GM19240 (cell line): ENCODE measurements around the gene DDAH2.

Experiments used
- DNase-seq: peaks from one replicate; pipeline ENCODE4 v3.0.0; 2011; ENCODE audit warnings: low spot score; ENCODE audit not compliant: insufficient read length

DDAH2 gene

GRCh38 chr6:31761343-31761742, 32.2 kb upstream of the DDAH2 start:
- no peak for DNase-seq

DNA sequence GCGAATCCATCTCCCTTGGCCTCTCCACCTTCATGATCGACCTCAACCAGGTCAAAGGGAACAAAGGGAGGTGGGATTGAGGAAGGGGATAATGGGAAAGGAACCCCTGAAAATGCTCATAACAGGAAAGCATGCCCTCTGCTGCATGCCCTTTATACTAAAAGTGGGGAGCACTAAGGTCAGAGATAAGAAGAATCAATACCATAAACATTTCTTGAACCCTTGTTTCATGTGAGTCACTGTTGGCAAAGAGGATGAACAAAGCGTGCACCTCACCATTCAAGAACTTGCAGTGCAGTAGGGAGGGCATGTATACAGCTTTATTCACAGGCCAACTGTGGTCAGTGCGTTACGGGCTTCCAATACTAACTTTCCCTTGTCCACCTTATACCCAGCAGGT, 31.7 kb upstream of the DDAH2 start:
- no peak for DNase-seq

GRCh38 chr6:31758281-31758680, 29.2 kb upstream of the DDAH2 start:
- no peak for DNase-seq

GRCh38 chr6:31752739-31753319, 23.7 kb upstream of the DDAH2 start:
- no peak for DNase-seq

DNA sequence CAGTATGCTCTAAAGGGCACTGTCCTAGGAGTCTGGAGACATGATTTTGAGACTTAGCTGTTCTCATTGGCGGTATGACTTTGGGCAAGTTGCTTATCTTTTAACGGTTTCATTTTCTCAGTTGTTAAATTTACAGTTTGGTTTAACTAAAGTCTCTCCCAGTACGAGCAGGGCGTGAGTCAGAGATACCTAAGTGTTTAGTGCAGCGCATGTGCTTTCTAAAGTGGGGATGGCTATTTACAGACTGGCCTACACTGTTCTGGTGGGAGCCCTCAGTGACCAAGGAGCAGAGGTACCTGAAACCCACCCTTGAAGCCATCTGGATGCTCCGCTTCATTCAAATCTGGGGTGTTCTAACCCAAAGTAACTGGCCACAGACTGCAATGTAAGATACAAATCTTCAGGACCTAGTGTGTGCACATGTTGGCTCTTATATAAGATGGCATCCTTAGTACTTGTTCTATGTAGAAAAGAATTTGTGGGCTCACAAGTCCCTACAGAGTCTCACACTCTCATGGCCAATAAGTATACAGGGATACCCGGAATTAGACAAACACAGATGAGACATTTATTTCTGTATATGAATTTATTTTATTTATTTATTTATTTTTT, 21.4 kb upstream of the DDAH2 start:
- DNase-seq = no peak

DNA sequence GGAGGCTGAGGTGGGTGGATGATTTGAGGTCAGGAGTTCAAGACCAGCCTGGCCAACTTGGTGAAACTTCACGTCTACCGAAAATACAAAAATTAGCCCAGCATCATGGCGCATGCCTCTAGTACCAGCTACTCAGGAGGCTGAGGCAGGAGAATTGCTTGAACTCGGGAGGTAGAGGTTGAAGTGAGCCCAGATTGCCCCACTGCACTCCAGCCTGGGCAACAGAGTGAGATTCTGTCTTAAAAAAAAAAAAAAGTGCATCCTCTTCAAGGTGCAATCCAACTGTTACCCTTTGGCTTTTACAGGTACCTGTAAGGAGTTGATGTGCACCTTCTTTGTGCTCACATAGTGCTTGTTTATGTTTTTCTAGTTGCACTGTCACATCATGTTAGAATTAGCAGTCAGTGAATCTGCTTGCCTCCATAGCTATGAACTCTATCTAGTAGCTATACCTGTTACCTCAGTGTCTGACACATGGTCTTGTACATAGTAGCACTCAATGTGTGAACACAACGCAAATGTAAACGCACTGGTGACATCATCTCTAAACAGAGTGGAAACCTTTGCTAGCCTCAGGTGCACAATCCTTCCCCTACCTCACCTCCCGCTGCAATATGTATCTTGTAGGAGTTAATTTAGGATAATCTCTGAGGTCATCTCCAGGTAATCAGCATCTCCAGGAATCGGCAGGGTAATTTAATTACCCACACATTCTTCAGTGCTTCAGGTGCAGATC, 20.4 kb upstream of the DDAH2 start:
- DNase-seq = no peak

DNA sequence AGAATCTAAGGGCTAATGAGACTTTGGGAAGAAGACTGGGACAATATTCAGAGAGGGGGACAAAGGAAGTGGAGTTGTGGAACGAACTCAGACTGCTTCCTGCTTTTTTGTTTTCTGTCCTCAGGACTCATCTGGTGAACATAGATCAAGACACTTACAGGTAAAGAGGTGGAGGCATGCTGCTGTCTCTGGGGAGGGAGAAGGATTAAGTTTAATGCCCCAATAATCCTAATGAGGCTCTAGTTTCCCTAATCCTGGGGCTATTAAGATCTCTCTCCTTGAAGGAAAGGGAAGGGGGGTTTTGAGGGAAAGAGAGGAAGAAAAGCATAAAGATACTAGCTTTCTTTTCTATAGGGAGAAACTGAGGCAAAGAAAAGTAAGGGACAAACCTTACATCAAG, 15.3 kb upstream of the DDAH2 start:
- DNase-seq = no peak

DNA sequence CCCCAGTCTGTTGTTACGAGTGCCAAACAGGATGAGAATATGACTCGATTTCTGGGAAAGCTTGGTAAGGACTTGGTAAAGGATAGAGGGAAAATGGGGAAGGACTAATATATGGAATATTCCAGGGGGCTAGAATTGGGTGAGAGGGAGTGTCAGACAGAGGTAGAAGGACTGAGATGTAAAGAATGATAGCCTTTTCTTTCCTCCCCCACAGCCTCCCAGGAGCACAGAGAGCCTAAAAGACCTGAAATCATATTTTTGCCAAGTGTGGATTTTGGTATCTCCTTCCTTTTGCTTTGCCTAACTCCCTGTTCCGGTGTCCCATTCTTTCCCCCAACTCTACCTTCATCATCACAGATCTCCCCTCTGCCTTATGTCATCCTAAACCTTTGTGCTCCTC, 13.8 kb upstream of the DDAH2 start:
- DNase-seq = no peak

GRCh38 chr6:31741815-31742214, 12.7 kb upstream of the DDAH2 start:
- DNase-seq = no peak

DNA sequence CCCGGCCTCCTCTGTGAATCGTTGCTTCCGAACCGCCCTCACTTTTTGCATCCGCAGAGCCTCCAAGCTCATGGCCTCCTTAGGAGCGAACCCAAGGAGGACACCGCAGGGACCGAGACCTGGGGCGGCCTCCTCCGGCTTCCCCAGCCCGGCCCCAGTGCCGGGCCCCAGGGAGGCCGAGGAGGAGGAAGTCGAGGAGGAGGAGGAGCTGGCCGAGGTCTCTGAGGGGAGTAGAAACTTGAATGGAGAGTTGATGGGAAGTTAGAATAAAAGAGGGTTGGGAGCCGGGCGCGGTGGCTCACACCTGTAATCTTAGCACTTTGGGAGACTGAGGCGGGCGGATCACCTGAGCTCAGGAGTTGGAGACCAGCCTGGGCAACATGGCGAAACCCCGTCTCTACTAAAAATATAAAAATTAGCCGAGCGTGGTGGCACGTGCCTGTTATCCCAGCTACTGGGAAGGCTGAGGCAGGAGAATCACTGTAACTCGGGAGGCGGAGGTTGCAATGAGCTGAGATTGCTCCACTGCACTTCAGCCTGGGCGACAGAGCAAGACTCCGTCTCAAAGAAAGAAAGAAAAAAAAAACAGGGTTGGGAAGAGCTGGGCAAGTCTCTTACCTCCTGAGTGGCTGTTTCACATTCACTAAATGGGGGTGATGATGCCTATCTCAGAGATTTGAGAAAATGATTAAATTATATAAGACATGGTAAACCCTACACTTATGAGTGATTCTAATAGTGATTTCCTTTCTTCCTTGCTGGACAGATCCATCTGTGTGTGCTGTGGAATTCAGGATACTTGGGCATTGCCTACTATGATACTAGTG, 11.5 kb upstream of the DDAH2 start:
- no peak for DNase-seq

- peak; percentile 91 for DNase-seq
These were observed 10.7 kb upstream of the DDAH2 start, which contains the start of gene MSH5 for GRCh38 chr6:31739639-31740396. Gene MSH5, plus strand, starts transcription at chr6:31740005. Its CDS starts 462 bp downstream, at chr6:31740467.

- peak; percentile 39 for DNase-seq
These were observed 9.2 kb upstream of the DDAH2 start for GRCh38 chr6:31737991-31738979.

- no peak for DNase-seq
These were observed 8.4 kb upstream of the DDAH2 start for GRCh38 chr6:31737315-31737990.

GRCh38 chr6:31736768-31737314, 7.7 kb upstream of the DDAH2 start:
- no peak for DNase-seq

GRCh38 chr6:31736021-31736767, 7.1 kb upstream of the DDAH2 start, which contains the start of gene CLIC1:
Gene CLIC1, minus strand, starts transcription at chr6:31736530. Its CDS starts 230 bp downstream, at chr6:31736300.
- DNase-seq = no peak

DNA sequence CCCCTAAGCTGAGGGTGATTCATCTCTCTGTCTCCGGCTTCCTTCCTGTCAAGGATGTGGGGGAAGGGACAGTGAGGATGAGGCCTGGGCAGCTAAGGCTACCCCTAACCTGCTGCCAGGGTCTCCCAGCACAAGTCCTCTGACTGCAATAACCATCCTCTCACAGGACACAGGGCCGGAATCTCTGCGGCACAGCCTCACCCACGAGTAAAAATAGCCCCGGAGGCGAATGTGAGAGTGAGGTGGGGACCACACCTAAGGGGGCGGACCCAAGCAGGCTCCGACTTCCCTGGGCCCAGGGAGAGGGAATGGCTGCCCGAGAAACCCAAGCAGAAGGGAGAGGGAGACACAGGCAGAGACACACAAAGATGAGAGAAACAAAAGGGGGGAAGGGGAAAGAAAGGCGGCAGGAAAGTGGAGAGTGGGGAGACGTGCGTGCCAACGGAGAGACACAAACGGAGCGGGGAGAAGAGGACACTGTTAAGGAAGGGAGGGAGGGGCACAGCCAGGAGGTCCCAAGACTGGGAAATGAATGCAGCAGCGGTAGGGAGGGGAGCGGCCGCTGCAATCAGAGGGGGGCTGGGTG, 5.8 kb upstream of the DDAH2 start:
- DNase-seq = peak; percentile 76

DNA sequence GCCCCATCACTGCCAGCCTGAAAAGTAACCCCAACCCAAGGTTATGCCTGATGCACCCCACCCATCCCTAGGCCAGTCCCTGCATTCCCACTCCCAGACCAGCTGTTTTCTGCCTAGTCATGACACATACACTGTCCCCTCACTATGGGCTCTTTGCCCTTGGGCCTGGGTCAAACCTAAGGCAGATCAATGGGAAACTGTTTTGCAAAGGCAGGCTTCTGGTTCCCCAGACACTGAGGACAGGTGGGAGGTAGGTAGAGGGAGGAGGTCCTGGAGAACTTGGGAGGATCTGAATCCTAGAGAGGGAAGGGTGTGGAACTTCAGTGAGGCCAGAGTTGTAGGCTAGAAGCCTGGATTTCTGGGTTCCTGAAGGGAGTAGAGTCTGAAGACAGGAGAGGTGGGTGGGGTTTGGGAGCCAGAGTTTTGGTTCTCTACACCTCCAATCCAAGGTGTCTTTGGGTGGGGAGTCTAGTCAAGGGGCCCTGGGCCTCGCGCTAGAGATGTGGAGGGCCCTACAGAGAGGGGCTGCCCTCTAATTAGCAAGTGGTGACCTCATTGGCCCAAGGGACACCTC, 5.2 kb upstream of the DDAH2 start:
- no peak for DNase-seq
